Panc1 (cell line): ENCODE measurements around the gene MRPL55.

ENCODE experiments used
- CTCF ChIP-seq: fragments of 450-650 bp; IDR thresholded peaks from 2 replicates; pipeline ENCODE4 v1.5.1; 2017; ENCODE audit warnings: mild to moderate bottlenecking
- POLR2AphosphoS5 ChIP-seq: IDR thresholded peaks from 2 replicates; pipeline ENCODE4 v1.6.1; 2012; ENCODE audit warnings: mild to moderate bottlenecking, low read depth, low read length, moderate library complexity
- REST ChIP-seq, 2 experiments: IDR thresholded peaks; 2 replicates each; pipeline ENCODE4 v1.6.1; 2011 to 2012; ENCODE audit warnings: low read depth in 2 of 2, control low read depth in 1 of 2, low read length in 1 of 2, mild to moderate bottlenecking in 1 of 2, moderate library complexity in 1 of 2; ENCODE audit not compliant: insufficient read depth in 1 of 2

DNA sequence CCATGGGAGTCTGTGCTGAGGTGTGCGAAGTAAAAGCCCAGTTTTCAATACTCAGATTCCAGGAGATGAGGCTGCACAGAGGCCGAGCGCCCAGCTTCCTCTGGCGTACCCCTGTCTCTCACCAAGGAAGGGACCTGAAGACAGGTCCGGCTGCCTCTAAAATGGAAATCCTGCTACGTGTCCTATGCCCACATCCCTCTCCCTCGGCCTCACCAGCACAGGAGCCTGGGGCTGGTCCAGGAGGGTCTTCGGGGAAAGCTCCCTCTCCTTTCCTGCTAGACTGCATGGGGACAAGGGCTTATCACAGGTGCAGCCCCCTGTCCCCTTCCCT lies 392 bp downstream of the MRPL55 start:
- TF ChIP-seq CTCF (no peak), REST (IDR thresholded peaks at IDR 0.05; ENCODE audit: insufficient read depth in 1 of 2, low read depth in 2 of 2, low read length in 1 of 2) (no peak), POLR2AphosphoS5 (no peak)
